GM19468 (cell line): Measurements from ENCODE around the gene ARMH4.

Experiments
- ATAC-seq: cut with Tn5 transposase; IDR thresholded peaks from one replicate; pipeline ENCODE4 v1.9.1; 2021; ENCODE audit warnings: mild to moderate bottlenecking, moderate library complexity, moderate number of reproducible peaks; ENCODE audit not compliant: unreplicated experiment; ENCODE audit errors: extremely low read depth

Gene ARMH4

DNA sequence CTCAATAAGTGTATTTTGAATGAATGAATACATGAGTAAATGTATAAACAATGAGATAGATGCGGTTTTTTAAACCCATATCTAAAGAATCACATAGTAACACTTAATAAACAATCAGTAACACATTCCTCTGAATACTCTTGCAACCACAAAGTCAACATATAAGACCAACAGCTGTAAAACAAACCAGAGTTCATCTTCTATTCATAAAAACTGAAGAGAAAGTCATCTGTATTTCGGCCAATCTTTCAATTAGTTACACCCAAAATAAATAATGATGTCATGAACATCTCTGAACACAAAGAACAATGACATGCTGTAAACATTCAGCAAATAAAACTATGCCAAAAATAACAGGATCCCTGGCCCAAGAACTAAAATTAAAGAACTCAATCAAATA lies 47.2 kb downstream of the ARMH4 start:
- ATAC-seq = no peak

DNA sequence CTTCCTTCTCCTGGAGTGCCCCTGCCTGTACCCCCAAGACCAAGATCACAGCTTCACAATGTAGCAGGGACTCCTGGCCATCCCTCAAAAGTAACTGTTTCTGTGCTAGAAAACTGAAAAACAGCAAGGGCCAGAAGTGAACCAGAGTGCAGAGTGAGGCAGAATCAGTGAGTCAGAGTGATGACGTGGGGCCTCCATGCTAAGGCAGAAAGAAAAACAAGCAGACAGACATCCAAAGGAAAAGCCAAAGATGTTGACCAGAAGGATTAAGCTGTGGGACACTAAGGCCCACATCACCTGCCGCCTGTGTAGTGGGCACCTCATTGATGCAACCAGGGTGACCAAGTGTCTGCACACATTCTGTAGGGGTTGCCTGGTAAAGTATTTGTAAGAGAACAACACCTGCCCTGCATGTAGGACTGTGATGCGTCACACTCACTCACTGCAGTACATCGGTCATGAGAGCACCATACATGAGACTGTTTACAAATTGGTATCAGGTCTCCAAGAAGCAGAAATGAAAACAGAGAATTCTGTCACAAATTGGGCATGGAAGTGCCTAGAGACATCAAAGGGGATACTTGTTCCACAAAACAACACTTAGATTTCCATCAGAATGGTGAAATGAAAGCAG lies 51.2 kb downstream of the ARMH4 start:
- ATAC-seq = no peak

GRCh38 chr14:58099682-58100081 lies 52.3 kb downstream of the ARMH4 start:
- ATAC-seq = no peak

GRCh38 chr14:58098507-58098906 lies 53.5 kb downstream of the ARMH4 start:
- no peak for ATAC-seq

DNA sequence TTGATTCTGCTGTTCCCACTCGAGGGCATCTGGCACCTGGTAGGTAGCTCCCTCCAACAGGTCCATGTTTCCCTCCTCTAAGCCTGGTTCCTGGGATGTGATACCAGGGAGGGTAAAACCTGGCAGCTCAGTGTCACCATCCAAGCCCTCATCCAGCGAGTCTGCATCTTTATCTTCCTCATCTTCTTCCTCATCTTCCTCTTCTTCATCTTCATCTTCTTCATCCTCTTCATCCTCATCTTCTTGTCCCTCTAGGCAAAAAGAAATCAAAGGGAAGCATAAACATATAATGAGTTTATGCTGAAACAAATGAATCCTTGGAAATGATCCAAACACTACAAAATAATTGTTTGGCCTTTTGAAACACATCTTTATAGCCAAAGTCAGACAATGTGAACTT lies 55.3 kb downstream of the ARMH4 start:
- no peak for ATAC-seq

DNA sequence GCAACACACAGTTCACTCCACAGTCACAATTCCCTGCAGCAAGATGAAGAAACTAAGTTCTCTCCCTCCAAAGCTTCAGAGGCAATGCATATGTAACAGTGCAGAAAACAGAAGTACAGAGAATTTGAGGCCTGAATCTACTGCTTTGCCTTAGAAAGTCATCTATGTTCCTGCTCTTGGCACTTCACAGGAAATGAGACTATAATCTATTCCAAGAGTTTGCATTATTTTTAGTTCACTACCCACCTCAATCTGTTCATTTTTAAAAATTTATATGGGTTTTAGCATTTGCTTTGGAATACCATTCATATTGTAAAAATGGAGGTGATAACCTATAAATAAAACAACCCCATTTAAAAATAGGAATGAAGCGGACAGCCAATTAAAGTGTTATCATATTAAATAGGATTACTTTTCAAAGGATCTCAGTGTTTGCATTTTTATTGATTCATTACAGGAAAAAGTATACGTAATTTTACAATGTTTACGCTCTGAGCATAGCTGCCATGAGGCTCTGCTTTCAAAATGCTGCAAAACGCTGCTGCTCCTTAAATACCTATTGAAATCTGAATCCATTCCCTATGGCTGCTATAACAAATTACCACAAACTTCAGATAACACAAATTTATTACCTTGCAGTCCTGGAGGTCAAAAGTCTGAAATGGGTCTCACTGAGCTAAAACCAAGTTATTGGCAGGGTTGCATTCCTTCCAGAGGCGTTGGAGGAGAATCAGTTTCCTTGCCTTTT lies 60.0 kb downstream of the ARMH4 start:
- no peak for ATAC-seq

- no peak for ATAC-seq
Measured at GRCh38 chr14:58089612-58090011, 62.4 kb downstream of the ARMH4 start.

- no peak for ATAC-seq
Measured at GRCh38 chr14:58088961-58089360, 63.1 kb downstream of the ARMH4 start.

GRCh38 chr14:58085877-58086276 lies 66.1 kb downstream of the ARMH4 start:
- no peak for ATAC-seq

- ATAC-seq = no peak
Measured at GRCh38 chr14:58082491-58083098, 69.4 kb downstream of the ARMH4 start.

DNA sequence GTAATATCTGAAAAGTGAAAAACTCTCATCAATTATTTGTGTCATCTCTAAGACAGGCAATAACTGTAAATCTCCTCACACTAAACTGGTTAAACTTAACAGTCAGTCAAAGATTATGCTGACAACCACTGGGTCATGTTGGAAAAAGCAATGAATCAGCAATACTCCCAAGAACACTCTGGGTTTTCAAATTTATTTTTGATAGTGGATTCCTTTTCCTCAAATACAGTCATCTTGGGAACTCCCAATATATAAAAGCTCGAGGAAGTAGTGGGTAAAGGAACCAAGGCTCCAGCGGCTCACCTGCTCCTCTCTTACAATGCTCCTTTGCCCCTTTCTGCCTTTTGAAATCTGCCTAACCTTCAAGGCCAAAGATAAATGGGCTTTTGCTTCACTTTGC lies 70.0 kb downstream of the ARMH4 start:
- no peak for ATAC-seq

GRCh38 chr14:58078471-58078870 lies 73.5 kb downstream of the ARMH4 start:
- ATAC-seq = no peak

DNA sequence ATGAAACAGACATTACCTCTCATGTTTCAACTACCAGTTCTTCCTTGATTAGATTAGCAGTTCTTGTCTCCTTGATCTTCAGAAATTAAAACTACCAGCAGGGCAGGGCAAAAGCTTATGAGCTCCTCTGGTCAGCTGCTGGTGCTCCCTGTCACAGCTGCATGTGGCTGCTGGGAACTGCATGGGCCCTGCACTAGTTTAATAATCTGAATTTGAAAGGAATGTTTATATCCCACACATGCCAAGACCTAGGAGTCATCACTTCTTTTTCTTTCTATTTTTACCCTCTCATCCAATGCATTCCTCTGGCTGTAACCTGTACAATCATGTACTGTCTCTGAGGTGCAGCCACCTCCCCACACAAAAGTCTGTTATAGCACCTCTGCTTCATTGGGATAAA lies 73.9 kb downstream of the ARMH4 start:
- ATAC-seq = no peak

DNA sequence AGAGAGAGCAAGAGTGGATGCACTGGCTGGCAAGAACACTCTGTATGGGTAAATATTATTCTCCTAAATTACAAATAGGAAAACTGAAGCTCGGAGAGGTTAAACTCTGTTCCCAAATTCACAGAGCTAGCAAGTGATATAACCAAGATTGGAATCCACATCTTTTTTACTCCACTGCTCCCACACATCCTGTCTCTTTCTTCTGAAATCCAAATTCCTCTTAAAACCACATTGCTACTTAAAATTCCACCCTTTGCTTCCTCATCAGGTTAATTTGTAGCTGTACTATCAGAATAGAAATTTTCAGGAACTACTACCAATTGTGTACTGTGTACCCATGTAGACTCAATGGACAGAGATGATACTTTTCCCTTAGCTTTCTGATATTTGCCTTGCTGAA lies 74.4 kb downstream of the ARMH4 start:
- no peak for ATAC-seq

- ATAC-seq = no peak
Measured at GRCh38 chr14:58073516-58073915, 78.5 kb downstream of the ARMH4 start.

- no peak for ATAC-seq
Measured at GRCh38 chr14:58072288-58073071, 79.5 kb downstream of the ARMH4 start.

- ATAC-seq = no peak
Measured at GRCh38 chr14:58071341-58071740, 80.7 kb downstream of the ARMH4 start.

GRCh38 chr14:58068306-58068705 lies 83.7 kb downstream of the ARMH4 start:
- ATAC-seq = no peak

DNA sequence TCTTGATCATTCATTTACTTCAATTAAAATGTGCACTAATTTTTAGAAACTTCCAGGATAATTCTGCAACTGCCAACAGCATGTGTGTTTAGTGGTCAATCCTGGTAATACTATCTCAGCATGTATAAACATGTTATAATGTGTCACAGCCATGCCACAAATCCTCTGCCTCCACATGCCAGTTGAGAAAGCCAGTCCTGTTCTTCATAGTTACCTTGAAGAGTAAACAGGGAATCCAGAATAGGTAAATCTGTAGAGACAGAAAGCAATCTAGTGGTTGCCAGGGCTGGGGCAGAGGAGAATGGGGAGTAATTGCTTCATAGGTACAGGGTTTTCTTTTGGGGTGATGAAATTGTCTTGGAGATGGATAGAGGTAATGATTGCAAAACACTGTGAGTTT lies 85.9 kb downstream of the ARMH4 start:
- no peak for ATAC-seq

GRCh38 chr14:58061581-58061980 lies 90.4 kb downstream of the ARMH4 start:
- no peak for ATAC-seq

DNA sequence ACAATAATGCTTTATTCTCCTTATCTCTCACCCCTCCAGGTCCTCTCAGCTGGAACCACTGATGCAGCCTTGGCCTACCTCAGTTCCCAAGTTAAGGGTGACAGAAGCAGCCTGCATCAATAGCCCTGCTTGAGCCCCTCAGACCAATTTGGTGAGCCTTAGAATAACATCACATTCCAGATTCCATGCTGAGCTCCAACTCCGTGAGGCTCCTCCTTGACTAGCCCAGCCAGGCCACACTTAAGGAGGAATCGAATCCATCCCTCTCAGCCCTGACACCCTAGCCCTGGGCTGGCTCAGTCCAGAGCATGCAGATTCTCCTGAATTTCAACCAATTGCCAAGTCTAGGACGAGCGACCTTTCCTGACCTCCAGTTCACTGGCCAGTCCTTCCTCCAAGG lies 91.1 kb downstream of the ARMH4 start:
- no peak for ATAC-seq
